Measurements from ENCODE around the gene MEP1B. TPM values are rescaled to one million over a fixed set of nuclear protein-coding genes. Genes with fewer than 3 reads are reported as not detected.

MEP1B gene
- total and polyA plus RNA-seq, 2 experiments from 2014 or later, result not detected

DNA sequence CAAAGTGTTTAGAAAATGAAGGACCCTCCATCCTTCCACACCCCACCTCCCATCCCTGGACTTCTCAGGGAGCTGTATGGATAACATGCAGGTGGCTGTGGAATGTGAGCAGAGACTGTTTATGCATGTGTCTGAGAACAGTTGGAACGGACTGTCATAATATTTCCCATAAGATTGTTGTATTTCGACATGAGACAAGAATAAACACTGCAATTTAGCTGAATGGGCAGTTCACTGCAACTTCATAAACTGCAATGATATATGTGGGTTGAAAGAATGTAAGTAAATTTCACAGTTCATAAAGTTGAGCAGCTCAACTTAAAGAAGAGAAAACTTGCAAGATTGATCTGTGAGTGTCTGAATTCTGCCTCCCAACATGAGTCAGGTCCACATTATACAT, 74.6 kb downstream of the MEP1B start:
- no peaks in the 10 kb centered on the region for H3K27me3 ChIP-seq (ENCODE audit: insufficient read depth)
- no peaks in the 10 kb centered on the region for H3F3A ChIP-seq (replicated peaks; ENCODE audit: low read depth)
- no peak overlapping the region for H3K4me3 ChIP-seq
- TF ChIP-seq POLR2AphosphoS5 (IDR thresholded peaks at IDR 0.05; ENCODE audit: low read depth), result no peak
- TF ChIP-seq, protein P1, sequence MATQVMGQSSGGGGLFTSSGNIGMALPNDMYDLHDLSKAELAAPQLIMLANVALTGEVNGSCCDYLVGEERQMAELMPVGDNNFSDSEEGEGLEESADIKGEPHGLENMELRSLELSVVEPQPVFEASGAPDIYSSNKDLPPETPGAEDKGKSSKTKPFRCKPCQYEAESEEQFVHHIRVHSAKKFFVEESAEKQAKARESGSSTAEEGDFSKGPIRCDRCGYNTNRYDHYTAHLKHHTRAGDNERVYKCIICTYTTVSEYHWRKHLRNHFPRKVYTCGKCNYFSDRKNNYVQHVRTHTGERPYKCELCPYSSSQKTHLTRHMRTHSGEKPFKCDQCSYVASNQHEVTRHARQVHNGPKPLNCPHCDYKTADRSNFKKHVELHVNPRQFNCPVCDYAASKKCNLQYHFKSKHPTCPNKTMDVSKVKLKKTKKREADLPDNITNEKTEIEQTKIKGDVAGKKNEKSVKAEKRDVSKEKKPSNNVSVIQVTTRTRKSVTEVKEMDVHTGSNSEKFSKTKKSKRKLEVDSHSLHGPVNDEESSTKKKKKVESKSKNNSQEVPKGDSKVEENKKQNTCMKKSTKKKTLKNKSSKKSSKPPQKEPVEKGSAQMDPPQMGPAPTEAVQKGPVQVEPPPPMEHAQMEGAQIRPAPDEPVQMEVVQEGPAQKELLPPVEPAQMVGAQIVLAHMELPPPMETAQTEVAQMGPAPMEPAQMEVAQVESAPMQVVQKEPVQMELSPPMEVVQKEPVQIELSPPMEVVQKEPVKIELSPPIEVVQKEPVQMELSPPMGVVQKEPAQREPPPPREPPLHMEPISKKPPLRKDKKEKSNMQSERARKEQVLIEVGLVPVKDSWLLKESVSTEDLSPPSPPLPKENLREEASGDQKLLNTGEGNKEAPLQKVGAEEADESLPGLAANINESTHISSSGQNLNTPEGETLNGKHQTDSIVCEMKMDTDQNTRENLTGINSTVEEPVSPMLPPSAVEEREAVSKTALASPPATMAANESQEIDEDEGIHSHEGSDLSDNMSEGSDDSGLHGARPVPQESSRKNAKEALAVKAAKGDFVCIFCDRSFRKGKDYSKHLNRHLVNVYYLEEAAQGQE (IDR thresholded peaks at IDR 0.05; ENCODE audit: unreplicated experiment), result no peak
- TF ChIP-seq, protein P2, sequence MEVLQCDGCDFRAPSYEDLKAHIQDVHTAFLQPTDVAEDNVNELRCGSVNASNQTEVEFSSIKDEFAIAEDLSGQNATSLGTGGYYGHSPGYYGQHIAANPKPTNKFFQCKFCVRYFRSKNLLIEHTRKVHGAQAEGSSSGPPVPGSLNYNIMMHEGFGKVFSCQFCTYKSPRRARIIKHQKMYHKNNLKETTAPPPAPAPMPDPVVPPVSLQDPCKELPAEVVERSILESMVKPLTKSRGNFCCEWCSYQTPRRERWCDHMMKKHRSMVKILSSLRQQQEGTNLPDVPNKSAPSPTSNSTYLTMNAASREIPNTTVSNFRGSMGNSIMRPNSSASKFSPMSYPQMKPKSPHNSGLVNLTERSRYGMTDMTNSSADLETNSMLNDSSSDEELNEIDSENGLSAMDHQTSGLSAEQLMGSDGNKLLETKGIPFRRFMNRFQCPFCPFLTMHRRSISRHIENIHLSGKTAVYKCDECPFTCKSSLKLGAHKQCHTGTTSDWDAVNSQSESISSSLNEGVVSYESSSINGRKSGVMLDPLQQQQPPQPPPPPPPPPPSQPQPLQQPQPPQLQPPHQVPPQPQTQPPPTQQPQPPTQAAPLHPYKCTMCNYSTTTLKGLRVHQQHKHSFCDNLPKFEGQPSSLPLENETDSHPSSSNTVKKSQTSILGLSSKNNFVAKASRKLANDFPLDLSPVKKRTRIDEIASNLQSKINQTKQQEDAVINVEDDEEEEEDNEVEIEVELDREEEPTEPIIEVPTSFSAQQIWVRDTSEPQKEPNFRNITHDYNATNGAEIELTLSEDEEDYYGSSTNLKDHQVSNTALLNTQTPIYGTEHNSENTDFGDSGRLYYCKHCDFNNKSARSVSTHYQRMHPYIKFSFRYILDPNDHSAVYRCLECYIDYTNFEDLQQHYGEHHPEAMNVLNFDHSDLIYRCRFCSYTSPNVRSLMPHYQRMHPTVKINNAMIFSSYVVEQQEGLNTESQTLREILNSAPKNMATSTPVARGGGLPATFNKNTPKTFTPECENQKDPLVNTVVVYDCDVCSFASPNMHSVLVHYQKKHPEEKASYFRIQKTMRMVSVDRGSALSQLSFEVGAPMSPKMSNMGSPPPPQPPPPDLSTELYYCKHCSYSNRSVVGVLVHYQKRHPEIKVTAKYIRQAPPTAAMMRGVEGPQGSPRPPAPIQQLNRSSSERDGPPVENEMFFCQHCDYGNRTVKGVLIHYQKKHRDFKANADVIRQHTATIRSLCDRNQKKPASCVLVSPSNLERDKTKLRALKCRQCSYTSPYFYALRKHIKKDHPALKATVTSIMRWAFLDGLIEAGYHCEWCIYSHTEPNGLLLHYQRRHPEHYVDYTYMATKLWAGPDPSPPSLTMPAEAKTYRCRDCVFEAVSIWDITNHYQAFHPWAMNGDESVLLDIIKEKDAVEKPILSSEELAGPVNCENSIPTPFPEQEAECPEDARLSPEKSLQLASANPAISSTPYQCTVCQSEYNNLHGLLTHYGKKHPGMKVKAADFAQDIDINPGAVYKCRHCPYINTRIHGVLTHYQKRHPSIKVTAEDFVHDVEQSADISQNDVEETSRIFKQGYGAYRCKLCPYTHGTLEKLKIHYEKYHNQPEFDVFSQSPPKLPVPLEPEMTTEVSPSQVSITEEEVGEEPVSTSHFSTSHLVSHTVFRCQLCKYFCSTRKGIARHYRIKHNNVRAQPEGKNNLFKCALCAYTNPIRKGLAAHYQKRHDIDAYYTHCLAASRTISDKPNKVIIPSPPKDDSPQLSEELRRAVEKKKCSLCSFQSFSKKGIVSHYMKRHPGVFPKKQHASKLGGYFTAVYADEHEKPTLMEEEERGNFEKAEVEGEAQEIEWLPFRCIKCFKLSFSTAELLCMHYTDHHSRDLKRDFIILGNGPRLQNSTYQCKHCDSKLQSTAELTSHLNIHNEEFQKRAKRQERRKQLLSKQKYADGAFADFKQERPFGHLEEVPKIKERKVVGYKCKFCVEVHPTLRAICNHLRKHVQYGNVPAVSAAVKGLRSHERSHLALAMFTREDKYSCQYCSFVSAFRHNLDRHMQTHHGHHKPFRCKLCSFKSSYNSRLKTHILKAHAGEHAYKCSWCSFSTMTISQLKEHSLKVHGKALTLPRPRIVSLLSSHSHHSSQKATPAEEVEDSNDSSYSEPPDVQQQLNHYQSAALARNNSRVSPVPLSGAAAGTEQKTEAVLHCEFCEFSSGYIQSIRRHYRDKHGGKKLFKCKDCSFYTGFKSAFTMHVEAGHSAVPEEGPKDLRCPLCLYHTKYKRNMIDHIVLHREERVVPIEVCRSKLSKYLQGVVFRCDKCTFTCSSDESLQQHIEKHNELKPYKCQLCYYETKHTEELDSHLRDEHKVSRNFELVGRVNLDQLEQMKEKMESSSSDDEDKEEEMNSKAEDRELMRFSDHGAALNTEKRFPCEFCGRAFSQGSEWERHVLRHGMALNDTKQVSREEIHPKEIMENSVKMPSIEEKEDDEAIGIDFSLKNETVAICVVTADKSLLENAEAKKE (CRISPR knock-in tag; IDR thresholded peaks at IDR 0.05), result no peak
- no peak for TF ChIP-seq STAT1 (IDR thresholded peaks at IDR 0.05; ENCODE audit: unreplicated experiment)
- TF ChIP-seq ZNF114 (CRISPR knock-in tag; IDR thresholded peaks at IDR 0.05), result no peak
- TF ChIP-seq JUNB (IDR thresholded peaks at IDR 0.05; ENCODE audit: unreplicated experiment), result no peak
- TF ChIP-seq, protein P3, sequence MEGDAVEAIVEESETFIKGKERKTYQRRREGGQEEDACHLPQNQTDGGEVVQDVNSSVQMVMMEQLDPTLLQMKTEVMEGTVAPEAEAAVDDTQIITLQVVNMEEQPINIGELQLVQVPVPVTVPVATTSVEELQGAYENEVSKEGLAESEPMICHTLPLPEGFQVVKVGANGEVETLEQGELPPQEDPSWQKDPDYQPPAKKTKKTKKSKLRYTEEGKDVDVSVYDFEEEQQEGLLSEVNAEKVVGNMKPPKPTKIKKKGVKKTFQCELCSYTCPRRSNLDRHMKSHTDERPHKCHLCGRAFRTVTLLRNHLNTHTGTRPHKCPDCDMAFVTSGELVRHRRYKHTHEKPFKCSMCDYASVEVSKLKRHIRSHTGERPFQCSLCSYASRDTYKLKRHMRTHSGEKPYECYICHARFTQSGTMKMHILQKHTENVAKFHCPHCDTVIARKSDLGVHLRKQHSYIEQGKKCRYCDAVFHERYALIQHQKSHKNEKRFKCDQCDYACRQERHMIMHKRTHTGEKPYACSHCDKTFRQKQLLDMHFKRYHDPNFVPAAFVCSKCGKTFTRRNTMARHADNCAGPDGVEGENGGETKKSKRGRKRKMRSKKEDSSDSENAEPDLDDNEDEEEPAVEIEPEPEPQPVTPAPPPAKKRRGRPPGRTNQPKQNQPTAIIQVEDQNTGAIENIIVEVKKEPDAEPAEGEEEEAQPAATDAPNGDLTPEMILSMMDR (conservative IDR thresholded peaks at IDR 0.05; ENCODE audit: low read depth in 2 of 2), result no peak
- no peak for TF ChIP-seq NANOG (IDR thresholded peaks at IDR 0.05; ENCODE audit: borderline replicate concordance)
- TF ChIP-seq CREB1 (CRISPR knock-in tag; IDR thresholded peaks at IDR 0.05; ENCODE audit: low read depth), result no peak
- TF ChIP-seq, protein P4, sequence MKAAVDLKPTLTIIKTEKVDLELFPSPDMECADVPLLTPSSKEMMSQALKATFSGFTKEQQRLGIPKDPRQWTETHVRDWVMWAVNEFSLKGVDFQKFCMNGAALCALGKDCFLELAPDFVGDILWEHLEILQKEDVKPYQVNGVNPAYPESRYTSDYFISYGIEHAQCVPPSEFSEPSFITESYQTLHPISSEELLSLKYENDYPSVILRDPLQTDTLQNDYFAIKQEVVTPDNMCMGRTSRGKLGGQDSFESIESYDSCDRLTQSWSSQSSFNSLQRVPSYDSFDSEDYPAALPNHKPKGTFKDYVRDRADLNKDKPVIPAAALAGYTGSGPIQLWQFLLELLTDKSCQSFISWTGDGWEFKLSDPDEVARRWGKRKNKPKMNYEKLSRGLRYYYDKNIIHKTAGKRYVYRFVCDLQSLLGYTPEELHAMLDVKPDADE (IDR thresholded peaks at IDR 0.05), result no peak
- no peak for TF ChIP-seq EZH2phosphoT487 (IDR thresholded peaks at IDR 0.05; ENCODE audit: unreplicated experiment)
- no peak for TF ChIP-seq ZNF331 (CRISPR knock-in tag; IDR thresholded peaks at IDR 0.05; ENCODE audit: low read depth)
- TF ChIP-seq EZH2 (IDR thresholded peaks at IDR 0.05; ENCODE audit: low read depth, unreplicated experiment), result no peak
- no peaks in the 10 kb centered on the region for H3K4me1 ChIP-seq (ENCODE audit: insufficient read depth)
- H3K27ac Mint-ChIP-seq, result no peak overlapping the region
- no peak overlapping the region for H3K4me2 ChIP-seq
- no peaks in the 10 kb centered on the region for H3K9me3 Mint-ChIP-seq
- H3K4me3 Mint-ChIP-seq, result no peak overlapping the region
- no peak overlapping the region for H2AFZ ChIP-seq
- no peaks in the 10 kb centered on the region for H3K36me3 ChIP-seq (ENCODE audit: insufficient read depth)
- no peak for DNase-seq (ENCODE audit: low spot score)
- no peaks in the 10 kb centered on the region for H3K27me3 Mint-ChIP-seq (ENCODE audit: insufficient read depth, low read depth, poor library complexity)
- no peaks in the 10 kb centered on the region for H4K20me1 ChIP-seq (replicated peaks; ENCODE audit: insufficient read depth)
- H3K36me3 Mint-ChIP-seq (ENCODE audit: low read depth), result no peaks in the 10 kb centered on the region
- H3K4me1 Mint-ChIP-seq, result no peaks in the 10 kb centered on the region
- no peaks in the 10 kb centered on the region for H3K79me2 ChIP-seq (replicated peaks; ENCODE audit: insufficient read depth)
- peaks cover 15% of the 10 kb centered on the region for H3K9me2 ChIP-seq (ENCODE audit: insufficient read depth)
- ATAC-seq, result no peak
- H3K27ac ChIP-seq (ENCODE audit: low read depth), result no peak overlapping the region

Data from GM23338 (cell line).